IPS DF 4.7 (cell line): ENCODE measurements around the gene DISP3.
"Not testable (repeated sequence)": the region's sequence is repeated elsewhere in the genome, so short reads cannot be mapped to it uniquely, and the experiment has no call there.

Experiments used
- DNase-seq: peaks from one replicate; pipeline ENCODE4 v3.0.0-alpha.2; 2013; ENCODE audit warnings: low spot score; ENCODE audit errors: extremely low read depth

Gene DISP3

GRCh38 chr1:11573116-11573692, 94.2 kb downstream of the DISP3 start:
- no peak for DNase-seq

- DNase-seq, result no peak
Measured at GRCh38 chr1:11575553-11575952, 96.6 kb downstream of the DISP3 start.

GRCh38 chr1:11576109-11576875, 97.3 kb downstream of the DISP3 start:
- no peak for DNase-seq

- DNase-seq, result no peak
Measured at GRCh38 chr1:11578004-11578403, 99.0 kb downstream of the DISP3 start.

GRCh38 chr1:11579506-11579905, 100.6 kb downstream of the DISP3 start:
- DNase-seq, result no peak

- DNase-seq, result not testable (repeated sequence)
Measured at GRCh38 chr1:11580049-11580448, 101.1 kb downstream of the DISP3 start.

- DNase-seq, result no peak
Measured at GRCh38 chr1:11581445-11581991, 102.6 kb downstream of the DISP3 start.

- no peak for DNase-seq
Measured at GRCh38 chr1:11585389-11585788, 106.4 kb downstream of the DISP3 start.
